Measurements from ENCODE around the gene ETFA. TPM values are rescaled to one million over a fixed set of nuclear protein-coding genes. Genes with fewer than 3 reads are reported as not detected.
A peak's percentile ranks its signal among the peaks of the same experiment; 100 is the strongest.

Gene ETFA
- total RNA-seq, 1 donor from 2014 or later, result 107 TPM

DNA sequence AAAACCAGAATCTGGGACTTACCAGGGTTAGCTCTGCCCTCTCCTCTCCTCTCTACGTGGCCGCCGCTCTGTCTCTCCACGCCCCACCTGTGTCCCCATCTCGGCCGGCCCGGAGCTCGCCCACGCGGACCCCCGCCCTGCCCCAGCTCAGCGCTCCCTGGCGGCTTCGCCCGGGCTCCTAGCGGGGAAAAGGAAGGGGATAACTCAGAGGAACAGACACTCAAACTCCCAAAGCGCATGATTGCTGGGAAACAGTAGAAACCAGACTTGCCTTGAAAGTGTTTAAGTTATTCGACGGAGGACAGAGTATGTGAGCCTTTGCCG lies 30.8 kb upstream of the ETFA start:
- no peaks in the 10 kb centered on the region for H3K9me3 Mint-ChIP-seq
- peak overlapping the region; percentile 45 for H3K4me3 Mint-ChIP-seq
- H3K27ac Mint-ChIP-seq, result peak overlapping the region; percentile 56
- no peaks in the 10 kb centered on the region for H3K36me3 Mint-ChIP-seq
- H3K27me3 Mint-ChIP-seq (ENCODE audit: low read depth), result peaks cover 90% of the 10 kb centered on the region
- peak in 1 of 2 experiments; percentile 49 for DNase-seq (ENCODE audit: low spot score in 2 of 2, unreplicated experiment in 2 of 2)
- peaks cover 45% of the 10 kb centered on the region for H3K4me1 Mint-ChIP-seq
- TF ChIP-seq, protein P1, sequence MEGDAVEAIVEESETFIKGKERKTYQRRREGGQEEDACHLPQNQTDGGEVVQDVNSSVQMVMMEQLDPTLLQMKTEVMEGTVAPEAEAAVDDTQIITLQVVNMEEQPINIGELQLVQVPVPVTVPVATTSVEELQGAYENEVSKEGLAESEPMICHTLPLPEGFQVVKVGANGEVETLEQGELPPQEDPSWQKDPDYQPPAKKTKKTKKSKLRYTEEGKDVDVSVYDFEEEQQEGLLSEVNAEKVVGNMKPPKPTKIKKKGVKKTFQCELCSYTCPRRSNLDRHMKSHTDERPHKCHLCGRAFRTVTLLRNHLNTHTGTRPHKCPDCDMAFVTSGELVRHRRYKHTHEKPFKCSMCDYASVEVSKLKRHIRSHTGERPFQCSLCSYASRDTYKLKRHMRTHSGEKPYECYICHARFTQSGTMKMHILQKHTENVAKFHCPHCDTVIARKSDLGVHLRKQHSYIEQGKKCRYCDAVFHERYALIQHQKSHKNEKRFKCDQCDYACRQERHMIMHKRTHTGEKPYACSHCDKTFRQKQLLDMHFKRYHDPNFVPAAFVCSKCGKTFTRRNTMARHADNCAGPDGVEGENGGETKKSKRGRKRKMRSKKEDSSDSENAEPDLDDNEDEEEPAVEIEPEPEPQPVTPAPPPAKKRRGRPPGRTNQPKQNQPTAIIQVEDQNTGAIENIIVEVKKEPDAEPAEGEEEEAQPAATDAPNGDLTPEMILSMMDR (IDR thresholded peaks at IDR 0.05; ENCODE audit: unreplicated experiment), result no peak

DNA sequence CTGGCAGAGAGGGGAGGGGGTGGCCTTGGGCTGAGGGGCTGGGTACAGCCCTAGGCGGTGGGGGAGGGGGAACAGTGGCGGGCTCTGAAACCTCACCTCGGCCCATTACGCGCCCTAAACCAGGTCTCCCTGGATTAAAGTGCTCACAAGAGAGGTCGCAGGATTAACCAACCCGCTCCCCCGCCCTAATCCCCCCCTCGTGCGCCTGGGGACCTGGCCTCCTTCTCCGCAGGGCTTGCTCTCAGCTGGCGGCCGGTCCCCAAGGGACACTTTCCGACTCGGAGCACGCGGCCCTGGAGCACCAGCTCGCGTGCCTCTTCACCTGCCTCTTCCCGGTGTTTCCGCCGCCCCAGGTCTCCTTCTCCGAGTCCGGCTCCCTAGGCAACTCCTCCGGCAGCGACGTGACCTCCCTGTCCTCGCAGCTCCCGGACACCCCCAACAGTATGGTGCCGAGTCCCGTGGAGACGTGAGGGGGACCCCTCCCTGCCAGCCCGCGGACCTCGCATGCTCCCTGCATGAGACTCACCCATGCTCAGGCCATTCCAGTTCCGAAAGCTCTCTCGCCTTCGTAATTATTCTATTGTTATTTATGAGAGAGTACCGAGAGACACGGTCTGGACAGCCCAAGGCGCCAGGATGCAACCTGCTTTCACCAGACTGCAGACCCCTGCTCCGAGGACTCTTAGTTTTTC lies 30.2 kb upstream of the ETFA start:
- Mint-ChIP-seq H3K4me3 (peak overlapping the region; percentile 45), H3K27me3 (ENCODE audit: low read depth) (peaks cover 91% of the 10 kb centered on the region), H3K4me1 (peaks cover 47% of the 10 kb centered on the region), H3K36me3 (no peaks in the 10 kb centered on the region), H3K9me3 (no peaks in the 10 kb centered on the region), H3K27ac (peak overlapping the region; percentile 56)
- DNase-seq (ENCODE audit: low spot score in 2 of 2, unreplicated experiment in 2 of 2), result peak in 1 of 2 experiments; percentile 47
- TF ChIP-seq, protein P1 (IDR thresholded peaks at IDR 0.05; ENCODE audit: unreplicated experiment), result no peak

DNA sequence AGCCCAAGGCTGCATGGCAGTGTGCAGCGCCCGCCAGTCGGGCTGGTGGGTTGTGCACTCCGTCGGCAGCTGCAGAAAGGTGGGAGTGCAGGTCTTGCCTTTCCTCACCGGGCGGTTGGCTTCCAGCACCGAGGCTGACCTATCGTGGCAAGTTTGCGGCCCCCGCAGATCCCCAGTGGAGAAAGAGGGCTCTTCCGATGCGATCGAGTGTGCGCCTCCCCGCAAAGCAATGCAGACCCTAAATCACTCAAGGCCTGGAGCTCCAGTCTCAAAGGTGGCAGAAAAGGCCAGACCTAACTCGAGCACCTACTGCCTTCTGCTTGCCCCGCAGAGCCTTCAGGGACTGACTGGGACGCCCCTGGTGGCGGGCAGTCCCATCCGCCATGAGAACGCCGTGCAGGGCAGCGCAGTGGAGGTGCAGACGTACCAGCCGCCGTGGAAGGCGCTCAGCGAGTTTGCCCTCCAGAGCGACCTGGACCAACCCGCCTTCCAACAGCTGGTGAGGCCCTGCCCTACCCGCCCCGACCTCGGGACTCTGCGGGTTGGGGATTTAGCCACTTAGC lies 29.6 kb upstream of the ETFA start:
- peaks cover 93% of the 10 kb centered on the region for H3K27me3 Mint-ChIP-seq (ENCODE audit: low read depth)
- H3K4me1 Mint-ChIP-seq, result peaks cover 49% of the 10 kb centered on the region
- no peaks in the 10 kb centered on the region for H3K9me3 Mint-ChIP-seq

DNA sequence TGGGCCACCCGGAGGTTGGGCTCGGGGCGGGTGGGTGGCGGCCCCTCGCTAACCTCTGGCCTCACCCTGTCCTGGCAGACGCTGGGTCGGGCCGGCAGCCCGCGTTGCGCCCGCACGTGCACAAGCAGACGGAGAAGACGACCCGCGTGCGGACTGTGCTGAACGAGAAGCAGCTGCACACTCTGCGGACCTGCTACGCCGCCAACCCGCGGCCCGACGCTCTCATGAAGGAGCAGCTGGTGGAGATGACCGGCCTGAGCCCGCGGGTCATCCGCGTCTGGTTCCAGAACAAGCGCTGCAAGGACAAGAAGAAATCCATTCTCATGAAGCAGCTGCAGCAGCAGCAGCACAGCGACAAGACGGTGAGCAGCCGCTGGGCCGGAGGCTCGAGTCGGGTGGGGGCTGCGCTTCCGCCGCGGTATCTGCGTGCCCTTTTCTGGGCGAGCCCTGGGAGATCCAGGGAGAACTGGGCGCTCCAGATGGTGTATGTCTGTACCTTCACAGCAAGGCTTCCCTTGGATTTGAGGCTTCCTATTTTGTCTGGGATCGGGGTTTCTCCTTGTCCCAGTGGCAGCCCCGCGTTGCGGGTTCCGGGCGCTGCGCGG lies 29.0 kb upstream of the ETFA start:
- no peaks in the 10 kb centered on the region for H3K9me3 Mint-ChIP-seq
- no peaks in the 10 kb centered on the region for H3K36me3 Mint-ChIP-seq
- peaks cover 50% of the 10 kb centered on the region for H3K4me1 Mint-ChIP-seq
- peaks cover 93% of the 10 kb centered on the region for H3K27me3 Mint-ChIP-seq (ENCODE audit: low read depth)
- H3K4me3 Mint-ChIP-seq, result peak overlapping the region; percentile 59
- TF ChIP-seq, protein P1 (IDR thresholded peaks at IDR 0.05; ENCODE audit: unreplicated experiment), result no peak
- H3K27ac Mint-ChIP-seq, result no peak overlapping the region
- peak in 1 of 2 experiments; percentile 57 for DNase-seq (ENCODE audit: low spot score in 2 of 2, unreplicated experiment in 2 of 2)

More for the DNA sequence above, 29.6 kb upstream of the ETFA start:
- TF ChIP-seq, protein P1 (IDR thresholded peaks at IDR 0.05; ENCODE audit: unreplicated experiment), result no peak
- Mint-ChIP-seq H3K27ac (no peak overlapping the region), H3K4me3 (peak overlapping the region; percentile 59), H3K36me3 (no peaks in the 10 kb centered on the region)
- peak in 1 of 2 experiments; percentile 45 for DNase-seq (ENCODE audit: low spot score in 2 of 2, unreplicated experiment in 2 of 2)

DNA sequence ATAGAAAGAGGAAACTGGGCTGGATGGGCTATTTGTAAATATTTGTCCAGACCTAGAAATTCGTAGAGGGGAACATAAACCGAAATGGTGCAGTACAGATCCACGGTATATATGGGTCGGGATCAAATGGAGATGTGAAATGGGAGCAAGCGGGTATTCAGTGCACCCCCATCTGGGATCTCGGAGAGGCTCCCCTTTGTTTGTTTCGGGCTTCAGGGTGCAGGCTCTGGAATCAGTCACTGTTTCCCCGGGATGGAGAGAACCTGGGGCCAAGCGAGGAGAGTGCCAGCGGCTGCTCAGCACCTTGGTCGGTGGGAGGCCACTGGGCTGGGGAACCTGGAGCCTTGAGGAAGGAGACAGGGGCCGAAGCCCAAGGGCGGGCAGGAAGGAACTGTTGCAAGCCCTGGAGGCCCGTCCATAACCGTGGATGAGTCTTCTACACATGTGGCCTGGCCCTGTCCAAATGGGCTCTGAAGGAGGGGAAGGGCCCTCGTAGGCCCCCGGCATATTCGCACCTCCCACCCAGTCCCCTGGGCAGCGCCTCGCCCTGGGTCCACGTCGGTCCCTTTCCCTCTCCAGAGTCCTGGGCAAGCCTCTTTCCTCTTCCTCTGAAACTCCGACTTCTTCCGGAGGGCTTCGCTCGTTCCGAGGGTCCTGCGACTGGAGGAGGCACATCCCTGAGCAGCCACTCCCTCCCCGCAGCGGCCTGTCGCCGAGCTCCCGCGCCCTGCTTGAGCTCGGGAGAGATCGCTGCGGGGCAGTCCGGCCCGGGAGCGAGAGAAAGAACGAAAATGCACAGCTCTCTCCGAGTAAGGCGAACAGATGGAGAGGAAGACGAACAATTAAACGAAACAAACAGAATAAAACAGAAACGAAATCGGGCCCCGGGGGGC lies 28.3 kb upstream of the ETFA start:
- peak overlapping the region; percentile 11 for H3K27ac Mint-ChIP-seq
- no peaks in the 10 kb centered on the region for H3K9me3 Mint-ChIP-seq
- TF ChIP-seq, protein P1 (IDR thresholded peaks at IDR 0.05; ENCODE audit: unreplicated experiment), result no peak
- peak in 1 of 2 experiments; percentile 51 for DNase-seq (ENCODE audit: low spot score in 2 of 2, unreplicated experiment in 2 of 2)
- H3K36me3 Mint-ChIP-seq, result no peaks in the 10 kb centered on the region
- peak overlapping the region; percentile 59 for H3K4me3 Mint-ChIP-seq
- peaks cover 93% of the 10 kb centered on the region for H3K27me3 Mint-ChIP-seq (ENCODE audit: low read depth)
- H3K4me1 Mint-ChIP-seq, result peaks cover 50% of the 10 kb centered on the region
